Measurements from ENCODE around the gene PRDM16. TPM values are rescaled to one million over a fixed set of nuclear protein-coding genes. Genes with fewer than 3 reads are reported as not detected.

PRDM16 gene
- polyA plus RNA-seq, 1 experiment = 0.06 TPM

DNA sequence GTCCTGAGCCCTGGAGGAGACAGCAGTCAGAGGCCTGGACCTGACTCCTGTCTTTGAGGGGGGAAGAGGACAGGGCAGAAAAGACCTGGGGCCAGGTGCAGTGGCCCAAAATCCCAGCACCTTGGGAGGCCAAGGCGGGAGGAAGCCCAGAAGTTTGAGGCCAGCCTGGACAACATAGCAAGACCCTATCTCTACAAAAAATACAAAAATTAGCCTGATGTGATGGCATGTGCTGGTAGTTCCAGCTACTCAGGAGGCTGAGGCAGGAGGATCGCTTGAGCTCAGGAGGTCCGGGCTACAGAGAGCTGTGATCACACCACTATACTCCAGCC is 280.9 kb downstream of the PRDM16 start:
- no peak overlapping the region for H3K27ac ChIP-seq (ENCODE audit: low read depth, low read length)
- no peak for DNase-seq (ENCODE audit: low read depth, low spot score)
- peaks cover 4% of the 10 kb centered on the region for H3K27me3 ChIP-seq (ENCODE audit: control insufficient read depth, insufficient read depth, low read length)
- H3K9me3 ChIP-seq (ENCODE audit: control insufficient read depth, insufficient read depth, low read length) = peaks cover 5% of the 10 kb centered on the region; the same call in 1 of the 2 replicates
- no peak overlapping the region for H3K4me3 ChIP-seq (ENCODE audit: low read depth, low read length)
- TF ChIP-seq, protein P1, sequence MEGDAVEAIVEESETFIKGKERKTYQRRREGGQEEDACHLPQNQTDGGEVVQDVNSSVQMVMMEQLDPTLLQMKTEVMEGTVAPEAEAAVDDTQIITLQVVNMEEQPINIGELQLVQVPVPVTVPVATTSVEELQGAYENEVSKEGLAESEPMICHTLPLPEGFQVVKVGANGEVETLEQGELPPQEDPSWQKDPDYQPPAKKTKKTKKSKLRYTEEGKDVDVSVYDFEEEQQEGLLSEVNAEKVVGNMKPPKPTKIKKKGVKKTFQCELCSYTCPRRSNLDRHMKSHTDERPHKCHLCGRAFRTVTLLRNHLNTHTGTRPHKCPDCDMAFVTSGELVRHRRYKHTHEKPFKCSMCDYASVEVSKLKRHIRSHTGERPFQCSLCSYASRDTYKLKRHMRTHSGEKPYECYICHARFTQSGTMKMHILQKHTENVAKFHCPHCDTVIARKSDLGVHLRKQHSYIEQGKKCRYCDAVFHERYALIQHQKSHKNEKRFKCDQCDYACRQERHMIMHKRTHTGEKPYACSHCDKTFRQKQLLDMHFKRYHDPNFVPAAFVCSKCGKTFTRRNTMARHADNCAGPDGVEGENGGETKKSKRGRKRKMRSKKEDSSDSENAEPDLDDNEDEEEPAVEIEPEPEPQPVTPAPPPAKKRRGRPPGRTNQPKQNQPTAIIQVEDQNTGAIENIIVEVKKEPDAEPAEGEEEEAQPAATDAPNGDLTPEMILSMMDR (IDR thresholded peaks at IDR 0.05; ENCODE audit: low read depth, low read length) = no peak
- ChIA-PET CTCF (interaction anchor here (0.6 kb wide), 1 partner anchor 80 kb away, joined by 7 read pairs; no protein-coding TSS in a partner anchor), POLR2A (no interaction called here)

DNA sequence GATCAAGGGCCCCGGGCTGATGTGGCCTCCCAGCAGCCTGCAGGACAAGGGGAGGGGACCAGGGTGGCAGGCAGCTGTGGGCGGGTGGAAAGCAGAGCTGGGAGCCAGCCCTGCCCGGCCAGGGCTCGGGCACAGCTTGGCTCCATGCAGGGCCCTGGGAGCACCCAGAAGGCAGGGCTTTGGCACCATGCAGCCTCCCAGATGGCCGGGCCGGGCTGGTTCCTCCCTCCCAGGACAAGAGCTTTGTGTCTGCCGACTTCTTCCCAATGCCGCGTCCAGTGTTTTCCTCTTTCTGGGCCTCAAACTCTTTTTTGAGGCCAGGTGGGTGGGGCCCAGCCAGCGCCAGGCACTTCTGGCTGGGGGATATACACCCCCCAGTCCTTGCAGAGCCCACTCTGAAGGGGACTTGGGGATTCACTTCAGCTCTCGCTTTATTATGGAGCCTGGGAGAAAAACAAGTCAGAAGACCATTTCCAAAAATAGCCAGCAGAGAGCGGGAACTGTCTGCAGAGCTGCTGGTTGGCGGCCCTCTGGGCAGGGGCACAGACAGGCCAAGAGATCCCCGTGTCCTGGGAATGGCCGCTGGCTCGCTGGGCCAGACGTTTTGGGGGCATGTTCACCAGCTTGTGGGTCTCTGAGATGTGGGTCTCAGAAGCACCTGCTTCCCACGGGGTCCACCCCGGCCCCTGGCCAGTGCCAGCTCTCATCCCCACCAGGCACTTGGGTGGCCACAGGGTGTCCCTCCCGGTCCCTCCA is 281.7 kb downstream of the PRDM16 start:
- CTCF ChIA-PET = interaction anchor here (0.6 kb wide), 1 partner anchor 80 kb away, joined by 7 read pairs; no protein-coding TSS in a partner anchor
- Histone ChIP-seq H3K4me3 (ENCODE audit: low read depth, low read length) (no peak overlapping the region), H3K27me3 (ENCODE audit: control insufficient read depth, insufficient read depth, low read length) (peaks cover 4% of the 10 kb centered on the region), H3K27ac (ENCODE audit: low read depth, low read length) (no peak overlapping the region), H3K9me3 (ENCODE audit: control insufficient read depth, insufficient read depth, low read length) (peaks cover 4% of the 10 kb centered on the region; the same call in 1 of the 2 replicates)
- POLR2A ChIA-PET = no interaction called here
- DNase-seq (ENCODE audit: low read depth, low spot score) = no peak
- TF ChIP-seq, protein P1 (IDR thresholded peaks at IDR 0.05; ENCODE audit: low read depth, low read length) = no peak

DNA sequence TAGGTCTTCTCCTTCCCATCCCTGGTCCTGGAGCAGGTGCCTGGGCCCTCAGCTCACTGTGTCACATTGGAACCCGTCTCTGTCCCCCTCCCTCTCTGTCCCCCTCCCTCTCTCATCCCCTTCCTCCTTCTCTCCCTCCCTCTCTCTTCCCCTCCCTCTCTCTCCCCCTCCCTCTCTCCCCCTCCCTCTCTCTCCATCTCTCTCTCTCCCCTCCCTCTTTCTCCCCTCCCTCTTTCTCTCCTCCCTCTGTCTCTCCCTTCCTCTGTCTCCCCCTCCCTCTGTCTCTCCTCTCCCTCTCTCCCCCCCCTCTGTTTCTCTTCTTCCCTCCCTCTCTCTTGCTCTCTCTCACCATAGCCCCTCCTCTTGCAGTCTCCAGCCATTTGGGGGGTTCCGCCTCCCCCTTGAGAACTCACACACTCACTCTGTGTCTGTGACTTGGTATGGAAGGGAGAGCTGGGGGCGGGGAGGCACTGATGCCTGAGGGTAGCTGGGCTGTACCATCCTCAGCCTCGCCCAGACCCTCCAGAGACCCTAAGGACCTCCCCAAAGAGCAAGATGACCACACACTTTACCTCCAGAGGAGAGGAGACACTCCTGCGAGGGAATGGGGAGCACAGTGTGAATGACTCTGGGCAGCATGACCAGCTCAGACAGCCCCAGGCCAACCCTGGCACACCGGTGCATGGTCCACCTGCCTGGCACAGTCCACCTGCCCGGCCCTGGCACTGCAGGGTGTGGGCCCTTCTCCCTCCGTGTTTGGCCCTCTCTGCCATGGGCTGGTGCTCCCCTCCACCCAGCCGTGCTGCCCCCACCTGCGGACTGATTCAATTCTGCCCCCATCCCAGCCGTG is 282.7 kb downstream of the PRDM16 start:
- no peak overlapping the region for H3K27ac ChIP-seq (ENCODE audit: low read depth, low read length)
- peaks cover 4% of the 10 kb centered on the region for H3K27me3 ChIP-seq (ENCODE audit: control insufficient read depth, insufficient read depth, low read length)
- H3K4me3 ChIP-seq (ENCODE audit: low read depth, low read length) = no peak overlapping the region
- ChIA-PET POLR2A (no interaction called here), CTCF (no interaction called here)
- DNase-seq (ENCODE audit: low read depth, low spot score) = no peak
- TF ChIP-seq, protein P1 (IDR thresholded peaks at IDR 0.05; ENCODE audit: low read depth, low read length) = no peak
- peaks cover 3% of the 10 kb centered on the region; the same call in 1 of the 2 replicates for H3K9me3 ChIP-seq (ENCODE audit: control insufficient read depth, insufficient read depth, low read length)

DNA sequence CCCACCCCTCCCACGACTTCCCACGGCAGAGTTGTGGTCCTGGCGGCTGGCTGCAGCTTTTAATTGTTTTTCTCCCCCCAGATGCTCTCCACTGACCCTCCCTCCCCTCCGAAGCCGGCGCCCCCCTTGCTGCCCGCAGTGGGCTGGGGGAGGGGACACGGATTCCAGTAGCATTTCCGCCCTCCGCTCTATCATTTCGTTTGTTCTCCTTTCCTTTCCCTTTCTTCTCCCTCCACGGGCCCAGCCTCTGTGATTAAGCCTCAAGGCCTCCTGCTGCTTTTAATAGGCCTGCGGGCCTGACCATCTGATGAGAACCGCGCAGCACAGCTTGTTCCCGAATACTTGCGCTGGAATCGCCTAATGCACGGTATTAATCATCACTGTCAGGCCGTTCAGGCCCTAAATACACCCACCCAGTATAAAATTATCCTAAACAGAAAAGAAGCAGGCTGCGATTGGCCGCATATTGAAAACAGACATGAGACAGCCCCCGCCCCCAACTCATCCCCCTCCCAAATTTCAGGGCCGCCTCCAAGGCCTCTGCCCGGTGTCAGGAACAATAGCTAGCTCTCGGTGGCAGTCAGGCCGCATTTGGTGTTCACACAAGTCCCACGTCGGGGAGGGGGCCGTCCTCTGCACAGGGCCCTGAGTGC is 283.4 kb downstream of the PRDM16 start:
- CTCF ChIA-PET = no interaction called here
- TF ChIP-seq, protein P1 (IDR thresholded peaks at IDR 0.05; ENCODE audit: low read depth, low read length) = no peak

More for the DNA sequence above, 283.4 kb downstream of the PRDM16 start:
- no peak for DNase-seq (ENCODE audit: low read depth, low spot score)
- H3K27ac ChIP-seq (ENCODE audit: low read depth, low read length) = no peak overlapping the region
- peaks cover 3% of the 10 kb centered on the region; the same call in 1 of the 2 replicates for H3K9me3 ChIP-seq (ENCODE audit: control insufficient read depth, insufficient read depth, low read length)
- no peak overlapping the region for H3K4me3 ChIP-seq (ENCODE audit: low read depth, low read length)
- peaks cover 6% of the 10 kb centered on the region for H3K27me3 ChIP-seq (ENCODE audit: control insufficient read depth, insufficient read depth, low read length)
- POLR2A ChIA-PET = no interaction called here

Data from AG04450 (cell line).